Measurements from ENCODE around the gene MAPK8. TPM values are rescaled to one million over a fixed set of nuclear protein-coding genes. Genes with fewer than 3 reads are reported as not detected.

MAPK8 gene
- total RNA-seq, 4 donors from 2014 or later = 29.7 to 126 (median 67.8) TPM

DNA sequence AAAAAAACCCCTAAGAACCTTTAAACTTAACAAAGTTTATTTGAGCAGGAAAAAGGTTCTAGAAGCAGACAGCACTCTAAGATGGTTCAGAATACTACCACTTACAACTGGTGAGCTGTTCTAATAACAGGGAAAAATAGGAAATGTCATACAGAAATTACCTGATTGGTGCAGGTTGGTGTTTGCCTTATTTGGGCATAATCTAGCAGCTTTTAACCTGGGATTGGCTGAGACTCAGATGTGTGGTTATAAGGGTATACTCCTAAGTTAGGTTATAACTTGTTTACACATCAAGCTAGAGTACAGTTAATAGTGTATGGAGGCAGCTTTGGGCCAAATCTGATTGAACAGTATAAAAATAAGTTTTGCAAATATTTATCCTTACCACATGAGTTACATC lies 59.8 kb downstream of the MAPK8 start:
- no peak overlapping the region for H3K27ac ChIP-seq
- H3K9me3 ChIP-seq = no peaks in the 10 kb centered on the region
- no peaks in the 10 kb centered on the region for H3K27me3 ChIP-seq
- TF ChIP-seq POLR2AphosphoS5 (IDR thresholded peaks at IDR 0.05) (no peak), POLR2A (IDR thresholded peaks at IDR 0.05) (no peak), EP300 (IDR thresholded peaks at IDR 0.05; ENCODE audit: low read depth) (no peak)
- TF ChIP-seq, protein P1, sequence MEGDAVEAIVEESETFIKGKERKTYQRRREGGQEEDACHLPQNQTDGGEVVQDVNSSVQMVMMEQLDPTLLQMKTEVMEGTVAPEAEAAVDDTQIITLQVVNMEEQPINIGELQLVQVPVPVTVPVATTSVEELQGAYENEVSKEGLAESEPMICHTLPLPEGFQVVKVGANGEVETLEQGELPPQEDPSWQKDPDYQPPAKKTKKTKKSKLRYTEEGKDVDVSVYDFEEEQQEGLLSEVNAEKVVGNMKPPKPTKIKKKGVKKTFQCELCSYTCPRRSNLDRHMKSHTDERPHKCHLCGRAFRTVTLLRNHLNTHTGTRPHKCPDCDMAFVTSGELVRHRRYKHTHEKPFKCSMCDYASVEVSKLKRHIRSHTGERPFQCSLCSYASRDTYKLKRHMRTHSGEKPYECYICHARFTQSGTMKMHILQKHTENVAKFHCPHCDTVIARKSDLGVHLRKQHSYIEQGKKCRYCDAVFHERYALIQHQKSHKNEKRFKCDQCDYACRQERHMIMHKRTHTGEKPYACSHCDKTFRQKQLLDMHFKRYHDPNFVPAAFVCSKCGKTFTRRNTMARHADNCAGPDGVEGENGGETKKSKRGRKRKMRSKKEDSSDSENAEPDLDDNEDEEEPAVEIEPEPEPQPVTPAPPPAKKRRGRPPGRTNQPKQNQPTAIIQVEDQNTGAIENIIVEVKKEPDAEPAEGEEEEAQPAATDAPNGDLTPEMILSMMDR (IDR thresholded peaks at IDR 0.05) = no peak
- H3K4me3 ChIP-seq = no peak overlapping the region
- in situ Hi-C loops (cut with MboI; ENCODE audit: low pct_ligation_motif_present in 1 of 4, low pct_unique_long_range_greater_than_20kb in 1 of 4, low sequenced_read_pairs in 3 of 4) = loop anchor here (25.0 kb wide), 3 partner anchors 171 to 296 kb away; no protein-coding TSS in a partner anchor
- no peaks in the 10 kb centered on the region for H3K36me3 ChIP-seq
- H3K4me1 ChIP-seq = peaks cover 0 to 24% (median 12%) of the 10 kb centered on the region in 4 donors
- no peak for DNase-seq
- intact Hi-C loops (cut with DNase I; ENCODE audit: low total_unique reads) = loop anchor here (10.0 kb wide), 1 partner anchor 289 kb away; no protein-coding TSS in a partner anchor

DNA sequence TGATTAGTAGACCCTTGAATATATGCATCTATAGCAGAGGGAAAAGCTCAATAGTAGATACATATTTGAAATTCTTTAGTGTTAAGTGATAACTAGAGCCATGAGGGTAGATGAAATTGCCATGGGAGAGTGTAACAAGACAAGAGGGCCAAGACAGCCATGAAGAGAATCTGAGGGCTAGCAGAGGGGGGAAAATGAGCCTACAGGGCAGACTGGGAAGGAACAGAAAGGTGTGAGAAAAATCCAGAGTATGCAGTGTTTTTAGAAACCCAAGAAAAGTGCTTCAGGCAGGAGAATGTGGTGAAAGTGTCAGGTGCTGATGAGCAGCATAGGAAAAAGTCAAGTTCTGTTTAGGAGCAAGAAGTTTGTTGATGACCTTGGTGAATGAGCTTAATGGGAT lies 63.0 kb downstream of the MAPK8 start:
- Histone ChIP-seq H3K27ac (no peak overlapping the region), H3K27me3 (no peaks in the 10 kb centered on the region), H3K36me3 (no peaks in the 10 kb centered on the region), H3K9me3 (no peaks in the 10 kb centered on the region), H3K4me3 (no peak overlapping the region), H3K4me1 (peaks cover 0 to 13% (median 8%) of the 10 kb centered on the region in 4 donors)
- in situ Hi-C loops (cut with MboI; ENCODE audit: low pct_ligation_motif_present in 1 of 4, low pct_unique_long_range_greater_than_20kb in 1 of 4, low sequenced_read_pairs in 3 of 4) (loop anchor here (25.0 kb wide), 3 partner anchors 168 to 293 kb away; no protein-coding TSS in a partner anchor), intact Hi-C loops (cut with DNase I; ENCODE audit: low total_unique reads) (loop anchor here (10.0 kb wide), 1 partner anchor 285 kb away; no protein-coding TSS in a partner anchor)
- no peak for TF ChIP-seq POLR2AphosphoS5 (IDR thresholded peaks at IDR 0.05)
- TF ChIP-seq, protein P1 (IDR thresholded peaks at IDR 0.05) = no peak
- no peak for DNase-seq

DNA sequence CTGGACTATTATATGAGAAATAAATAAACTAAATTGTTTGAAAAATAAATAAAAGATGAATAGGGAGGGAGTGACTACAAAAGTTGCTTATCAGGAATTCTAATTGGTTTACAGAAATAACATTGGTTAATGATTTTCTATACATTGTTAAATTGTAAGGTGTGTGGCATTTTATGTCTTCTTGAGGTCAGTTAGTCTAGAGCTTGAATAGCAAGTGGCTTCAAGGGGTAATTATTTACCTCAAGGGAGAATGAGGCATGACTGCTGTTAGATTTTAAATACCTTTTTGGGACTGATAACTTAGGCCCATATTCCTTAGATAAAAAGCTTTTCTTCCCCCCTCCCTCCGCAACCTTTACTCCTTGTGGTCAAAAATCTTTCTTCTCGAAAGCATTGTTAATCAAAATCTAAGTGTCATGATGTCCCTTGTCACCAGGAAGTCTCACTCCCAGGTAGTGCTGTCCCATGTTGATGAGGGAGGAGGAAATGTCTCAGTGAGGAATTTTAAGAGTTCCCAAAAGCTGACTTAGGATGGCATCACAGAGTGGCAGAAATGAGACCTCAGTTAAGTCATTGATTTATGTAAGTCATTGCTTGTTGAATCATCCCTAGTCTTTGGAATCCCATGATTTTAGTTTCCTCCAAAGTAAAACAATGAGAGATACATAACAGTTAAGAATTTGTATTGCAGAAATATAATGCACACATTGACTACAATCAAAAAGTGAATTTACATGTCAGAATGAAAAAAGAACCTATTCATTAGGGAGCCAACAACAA lies 71.5 kb downstream of the MAPK8 start:
- in situ Hi-C loops (cut with MboI; ENCODE audit: low pct_ligation_motif_present in 1 of 4, low pct_unique_long_range_greater_than_20kb in 1 of 4, low sequenced_read_pairs in 3 of 4) = no loop called here
- no peak overlapping the region for H3K4me3 ChIP-seq
- WGBS, 2 donors (ENCODE audit: low coverage in 1 of 2) = 81 to 93% methylated on average over 2 of the region's 2 CpGs
- no peaks in the 10 kb centered on the region for H3K36me3 ChIP-seq
- intact Hi-C loops (cut with DNase I; ENCODE audit: low total_unique reads) = no loop called here
- TF ChIP-seq POLR2AphosphoS5 (IDR thresholded peaks at IDR 0.05) (no peak), POLR2A (IDR thresholded peaks at IDR 0.05) (no peak), EP300 (IDR thresholded peaks at IDR 0.05; ENCODE audit: low read depth) (no peak)
- TF ChIP-seq, protein P1 (IDR thresholded peaks at IDR 0.05) = no peak
- H3K27me3 ChIP-seq = no peaks in the 10 kb centered on the region
- no peak overlapping the region for H3K27ac ChIP-seq
- H3K4me1 ChIP-seq = peaks cover 0 to 6% (median 2%) of the 10 kb centered on the region in 4 donors
- peaks cover 4 to 7% of the 10 kb centered on the region in 2 donors for H3K9me3 ChIP-seq
- DNase-seq = no peak

DNA sequence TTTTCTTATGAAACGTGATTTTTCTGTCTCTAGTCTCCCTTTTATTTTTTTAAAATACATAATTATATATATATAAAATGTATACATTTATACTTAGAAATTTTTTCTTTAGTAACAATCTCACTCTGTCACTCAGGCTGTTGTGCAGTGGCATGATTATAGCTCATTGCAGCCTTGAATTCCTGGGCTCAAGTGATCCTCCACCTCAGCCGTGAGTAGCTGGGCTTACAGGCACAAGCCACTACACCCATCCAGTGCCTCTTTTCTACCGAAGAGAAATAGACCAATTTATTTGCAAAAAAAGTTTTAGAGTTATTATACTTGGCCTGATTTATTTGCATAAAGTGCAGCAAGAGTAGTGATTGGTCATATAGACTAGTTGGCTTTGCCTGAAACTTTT lies 72.2 kb downstream of the MAPK8 start:
- no peak for TF ChIP-seq POLR2A (IDR thresholded peaks at IDR 0.05)
- no peak for TF ChIP-seq EP300 (IDR thresholded peaks at IDR 0.05; ENCODE audit: low read depth)
- intact Hi-C loops (cut with DNase I; ENCODE audit: low total_unique reads) (no loop called here), in situ Hi-C loops (cut with MboI; ENCODE audit: low pct_ligation_motif_present in 1 of 4, low pct_unique_long_range_greater_than_20kb in 1 of 4, low sequenced_read_pairs in 3 of 4) (no loop called here)
- Histone ChIP-seq H3K27ac (no peak overlapping the region), H3K4me3 (no peak overlapping the region), H3K27me3 (no peaks in the 10 kb centered on the region), H3K9me3 (peaks cover 4 to 7% of the 10 kb centered on the region in 2 donors), H3K36me3 (no peaks in the 10 kb centered on the region), H3K4me1 (peaks cover 0 to 6% (median 2%) of the 10 kb centered on the region in 4 donors)
- no peak for DNase-seq
- whole genome bisulfite sequencing, 2 donors (ENCODE audit: low coverage in 1 of 2) = 87 to 90% methylated on average over 3 of the region's 3 CpGs

Measured in transverse colon (tissue), 4 donors.